ENCODE results near the gene PLD3.

GRCh38 chr19:40419066-40419612, 70.6 kb downstream of the PLD3 start:
- TF ChIP-seq EP300 (IDR thresholded peaks at IDR 0.05) (no peak), POLR2A (IDR thresholded peaks at IDR 0.05) (no peak)
- TF ChIP-seq, protein P1, sequence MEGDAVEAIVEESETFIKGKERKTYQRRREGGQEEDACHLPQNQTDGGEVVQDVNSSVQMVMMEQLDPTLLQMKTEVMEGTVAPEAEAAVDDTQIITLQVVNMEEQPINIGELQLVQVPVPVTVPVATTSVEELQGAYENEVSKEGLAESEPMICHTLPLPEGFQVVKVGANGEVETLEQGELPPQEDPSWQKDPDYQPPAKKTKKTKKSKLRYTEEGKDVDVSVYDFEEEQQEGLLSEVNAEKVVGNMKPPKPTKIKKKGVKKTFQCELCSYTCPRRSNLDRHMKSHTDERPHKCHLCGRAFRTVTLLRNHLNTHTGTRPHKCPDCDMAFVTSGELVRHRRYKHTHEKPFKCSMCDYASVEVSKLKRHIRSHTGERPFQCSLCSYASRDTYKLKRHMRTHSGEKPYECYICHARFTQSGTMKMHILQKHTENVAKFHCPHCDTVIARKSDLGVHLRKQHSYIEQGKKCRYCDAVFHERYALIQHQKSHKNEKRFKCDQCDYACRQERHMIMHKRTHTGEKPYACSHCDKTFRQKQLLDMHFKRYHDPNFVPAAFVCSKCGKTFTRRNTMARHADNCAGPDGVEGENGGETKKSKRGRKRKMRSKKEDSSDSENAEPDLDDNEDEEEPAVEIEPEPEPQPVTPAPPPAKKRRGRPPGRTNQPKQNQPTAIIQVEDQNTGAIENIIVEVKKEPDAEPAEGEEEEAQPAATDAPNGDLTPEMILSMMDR (IDR thresholded peaks at IDR 0.05), result no peak
